HepG2 (cell line): ENCODE measurements around the gene CSDE1. TPM values are rescaled to one million over a fixed set of nuclear protein-coding genes. Genes with fewer than 3 reads are reported as not detected.

Experiments
- ATF7 ChIP-seq, 2 experiments: fragments of 450-650 bp in 1 of 2; sonication (generic) in 1 of 2; formaldehyde crosslinking in 1 of 2; IDR thresholded peaks; 2 replicates each; pipeline versions ENCODE4 v1.4.0 to v1.6.1; 2016 to 2020; ENCODE audit warnings: antibody characterized with exemption in 1 of 2, mild to moderate bottlenecking in 1 of 2, missing genetic modification reagents in 1 of 2
- BRD4 ChIP-seq: sonication (generic); formaldehyde crosslinking; IDR thresholded peaks from 2 replicates; pipeline ENCODE4 v1.4.0; 2020; ENCODE audit warnings: missing genetic modification reagents
- CAMTA2 ChIP-seq: sonication (generic); formaldehyde crosslinking; IDR thresholded peaks from 2 replicates; pipeline ENCODE4 v1.4.0; 2020; ENCODE audit warnings: mild to moderate bottlenecking, missing genetic modification reagents, borderline replicate concordance
- CBX1 ChIP-seq: IDR thresholded peaks from one replicate; pipeline ENCODE4 v1.6.1; 2016; ENCODE audit warnings: antibody characterized with exemption, low read depth
- CREB1 ChIP-seq, 2 experiments: fragments of 450-650 bp in 1 of 2; IDR thresholded peaks; 2 replicates each; pipeline ENCODE4 v1.6.1; 2016 to 2017; ENCODE audit warnings: control low read depth in 1 of 2, mild to moderate bottlenecking in 1 of 2, missing compliant biosample characterization in 1 of 2, missing genetic modification characterization in 1 of 2
- FOXA1 ChIP-seq, 2 experiments: fragments of 450-650 bp in 1 of 2; sonication (generic) in 1 of 2; formaldehyde crosslinking in 1 of 2; IDR thresholded peaks; 2 replicates each; pipeline versions ENCODE4 v1.4.0 to v1.6.1; 2016 to 2020; ENCODE audit warnings: missing genetic modification reagents in 1 of 2
- HNF4A ChIP-seq: sonication (generic); formaldehyde crosslinking; IDR thresholded peaks from 2 replicates; pipeline ENCODE4 v1.4.0; 2020; ENCODE audit warnings: missing genetic modification reagents
- NFATC3 ChIP-seq: sonication (generic); formaldehyde crosslinking; IDR thresholded peaks from 2 replicates; pipeline ENCODE4 v1.5.1; 2020; ENCODE audit warnings: mild to moderate bottlenecking, missing genetic modification reagents
- RORA ChIP-seq: sonication (generic); formaldehyde crosslinking; IDR thresholded peaks from 2 replicates; pipeline ENCODE4 v1.5.0; 2020; ENCODE audit warnings: mild to moderate bottlenecking, missing genetic modification reagents, moderate library complexity
- SMAD9 ChIP-seq: sonication (generic); formaldehyde crosslinking; IDR thresholded peaks from 2 replicates; pipeline ENCODE4 v1.5.1; 2020; ENCODE audit warnings: mild to moderate bottlenecking, missing genetic modification reagents
- TBL1XR1 ChIP-seq: fragments of 150-350 bp; IDR thresholded peaks from 2 replicates; pipeline ENCODE4 v1.6.1; 2014; ENCODE audit warnings: borderline replicate concordance, low read length; ENCODE audit not compliant: partially characterized antibody
- ZIK1 ChIP-seq: sonication (generic); formaldehyde crosslinking; IDR thresholded peaks from 2 replicates; pipeline ENCODE4 v1.5.0; 2020; ENCODE audit warnings: mild to moderate bottlenecking, low read depth, missing genetic modification reagents, borderline replicate concordance
- ZNF138 ChIP-seq: sonication (generic); formaldehyde crosslinking; IDR thresholded peaks from 2 replicates; pipeline ENCODE4 v1.5.0; 2020; ENCODE audit warnings: mild to moderate bottlenecking, low read depth, missing genetic modification reagents
- ZNF180 ChIP-seq: sonication (generic); formaldehyde crosslinking; IDR thresholded peaks from 2 replicates; pipeline ENCODE4 v1.4.0; 2020; ENCODE audit warnings: low read depth, missing genetic modification reagents, borderline replicate concordance
- ZNF235 ChIP-seq: sonication (generic); formaldehyde crosslinking; IDR thresholded peaks from 2 replicates; pipeline ENCODE4 v1.8.1; 2023; ENCODE audit warnings: mild to moderate bottlenecking, missing genetic modification reagents, borderline replicate concordance
- ZNF589 ChIP-seq: sonication (generic); formaldehyde crosslinking; conservative IDR thresholded peaks from 2 replicates; pipeline ENCODE4 v1.8.0; 2022; ENCODE audit warnings: mild to moderate bottlenecking, moderate library complexity, missing genetic modification reagents
- ZNF749 ChIP-seq: sonication (generic); formaldehyde crosslinking; IDR thresholded peaks from 2 replicates; pipeline ENCODE4 v1.8.0; 2022; ENCODE audit warnings: mild to moderate bottlenecking, missing genetic modification reagents, moderate library complexity, borderline replicate concordance
- polyA plus RNA-seq, 8 experiments: library from polyadenylated mRNA; depleted of rRNA in 3 of 8; stranded (reverse) in 7 of 8; unstranded in 1 of 8; fragments of >200 nt; fragmentation: Illumina TruSeq in 4 of 8; extraction: Trizol in 4 of 8; gene quantifications; 2 replicates each; pipeline versions ENCODE4 v1.2.1 to v1.2.3, GENCODE V29; 2011 to 2016; ENCODE audit warnings: low read depth in 4 of 8, missing spikeins in 1 of 8, mixed read lengths in 1 of 8; ENCODE audit not compliant: insufficient read depth in 1 of 8
- total RNA-seq, 5 experiments: library from RNA; depleted of rRNA; stranded (reverse); fragments of >200 nt; fragmentation: Illumina TruSeq; extraction: Trizol; gene quantifications; 2 replicates each; pipeline ENCODE4 v1.2.3, GENCODE V29; 2016; ENCODE audit warnings: low read depth in 1 of 5
- TF ChIP-seq, protein P1 (sequence below): sonication (generic); formaldehyde crosslinking; IDR thresholded peaks from 2 replicates; pipeline ENCODE4 v1.5.1; 2020; ENCODE audit warnings: missing genetic modification reagents, mild to moderate bottlenecking, borderline replicate concordance
- TF ChIP-seq, protein P2 (sequence below): sonication (generic); formaldehyde crosslinking; IDR thresholded peaks from 2 replicates; pipeline ENCODE4 v1.5.0; 2020; ENCODE audit warnings: mild to moderate bottlenecking, low read depth, missing genetic modification reagents, borderline replicate concordance
- TF ChIP-seq, protein P3 (sequence below): sonication (generic); formaldehyde crosslinking; IDR thresholded peaks from 2 replicates; pipeline ENCODE4 v1.8.1; 2023; ENCODE audit warnings: missing genetic modification reagents, mild to moderate bottlenecking, borderline replicate concordance
- TF ChIP-seq, protein P4 (sequence below): sonication (generic); formaldehyde crosslinking; conservative IDR thresholded peaks from 2 replicates; pipeline ENCODE4 v1.5.0; 2020; ENCODE audit warnings: missing genetic modification reagents
- TF ChIP-seq, protein P5 (sequence below): sonication (generic); formaldehyde crosslinking; IDR thresholded peaks from 2 replicates; pipeline ENCODE4 v1.4.0; 2020; ENCODE audit warnings: mild to moderate bottlenecking, missing genetic modification reagents

Gene CSDE1
- total and polyA plus RNA-seq, 2 of the 13 experiments (the other 11 are each of a cell fraction or from before 2014, with no cell fraction given), result 150 to 313 TPM

DNA sequence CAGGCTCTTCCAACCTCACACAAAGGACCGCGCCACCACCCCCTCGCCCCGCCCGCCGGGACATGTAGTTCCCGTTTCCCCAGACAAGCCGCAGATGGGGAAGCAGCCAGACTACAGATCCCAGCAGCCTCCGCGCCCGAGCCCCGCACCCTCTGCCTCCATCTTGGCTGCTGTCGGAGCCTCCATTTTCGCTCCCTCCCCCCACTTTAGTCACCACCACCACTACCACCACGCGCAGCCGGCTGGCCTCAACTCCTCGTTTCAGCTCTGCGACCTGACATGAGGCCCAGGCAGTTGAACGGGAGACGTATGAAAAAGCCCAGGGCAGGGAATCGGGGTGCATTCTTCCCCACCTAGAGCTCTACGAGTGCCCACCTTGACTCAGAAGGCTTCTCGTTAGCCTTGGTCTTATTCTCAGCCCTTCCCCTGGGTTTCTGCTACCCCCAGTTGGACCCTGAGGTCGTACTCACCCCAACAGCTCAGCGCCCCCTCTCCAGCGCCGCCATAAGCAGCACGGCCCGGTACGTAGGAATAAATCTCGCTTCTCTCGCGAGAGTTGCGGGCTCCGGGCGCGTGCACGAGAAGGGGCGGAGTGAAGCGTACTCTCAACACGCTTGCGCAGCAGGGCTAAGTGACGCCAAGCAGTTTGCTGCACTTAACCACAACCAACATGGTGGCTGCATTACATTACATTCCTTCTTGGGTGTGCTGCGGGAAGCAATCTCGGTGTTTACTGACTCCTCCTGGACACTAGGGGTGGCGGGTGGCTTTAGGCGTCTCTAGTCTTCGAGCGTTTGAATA, at the start of gene CSDE1 (continued):
- TF ChIP-seq TBL1XR1 (no peak), RORA (CRISPR knock-in tag) (no peak), CREB1 (IDR thresholded peaks at IDR 0.05) (peak; percentile 71), CREB1 (CRISPR knock-in tag; IDR thresholded peaks at IDR 0.05) (peak; percentile 87), ZNF749 (CRISPR knock-in tag) (peak; percentile 48; the same call in 1 of the 2 replicates), BRD4 (CRISPR knock-in tag) (peak; percentile 74), CAMTA2 (CRISPR knock-in tag) (0 out of 2 replicates have a peak, but pooled peaks have one; percentile 72), FOXA1 (IDR thresholded peaks at IDR 0.05) (no peak), FOXA1 (CRISPR knock-in tag; IDR thresholded peaks at IDR 0.05) (peak; percentile 71), ZNF235 (CRISPR knock-in tag) (peak; percentile 83; the same call in 1 of the 2 replicates), CBX1 (peak; percentile 55), SMAD9 (peak; percentile 87; the same call in 1 of the 2 replicates), ZIK1 (no peak), HNF4A (CRISPR knock-in tag) (no peak), ATF7 (IDR thresholded peaks at IDR 0.05) (no peak), ATF7 (CRISPR knock-in tag; IDR thresholded peaks at IDR 0.05) (no peak), ZNF589 (CRISPR knock-in tag) (0 out of 2 replicates have a peak, but pooled peaks have one; percentile 66), ZNF180 (CRISPR knock-in tag) (no peak), ZNF138 (no peak), NFATC3 (CRISPR knock-in tag) (peak; percentile 82; the same call in 1 of the 2 replicates)
- TF ChIP-seq, protein P1, sequence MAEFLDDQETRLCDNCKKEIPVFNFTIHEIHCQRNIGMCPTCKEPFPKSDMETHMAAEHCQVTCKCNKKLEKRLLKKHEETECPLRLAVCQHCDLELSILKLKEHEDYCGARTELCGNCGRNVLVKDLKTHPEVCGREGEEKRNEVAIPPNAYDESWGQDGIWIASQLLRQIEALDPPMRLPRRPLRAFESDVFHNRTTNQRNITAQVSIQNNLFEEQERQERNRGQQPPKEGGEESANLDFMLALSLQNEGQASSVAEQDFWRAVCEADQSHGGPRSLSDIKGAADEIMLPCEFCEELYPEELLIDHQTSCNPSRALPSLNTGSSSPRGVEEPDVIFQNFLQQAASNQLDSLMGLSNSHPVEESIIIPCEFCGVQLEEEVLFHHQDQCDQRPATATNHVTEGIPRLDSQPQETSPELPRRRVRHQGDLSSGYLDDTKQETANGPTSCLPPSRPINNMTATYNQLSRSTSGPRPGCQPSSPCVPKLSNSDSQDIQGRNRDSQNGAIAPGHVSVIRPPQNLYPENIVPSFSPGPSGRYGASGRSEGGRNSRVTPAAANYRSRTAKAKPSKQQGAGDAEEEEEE, result no peak
- TF ChIP-seq, protein P2, sequence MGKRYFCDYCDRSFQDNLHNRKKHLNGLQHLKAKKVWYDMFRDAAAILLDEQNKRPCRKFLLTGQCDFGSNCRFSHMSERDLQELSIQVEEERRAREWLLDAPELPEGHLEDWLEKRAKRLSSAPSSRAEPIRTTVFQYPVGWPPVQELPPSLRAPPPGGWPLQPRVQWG (CRISPR knock-in tag), result no peak
- TF ChIP-seq, protein P3, sequence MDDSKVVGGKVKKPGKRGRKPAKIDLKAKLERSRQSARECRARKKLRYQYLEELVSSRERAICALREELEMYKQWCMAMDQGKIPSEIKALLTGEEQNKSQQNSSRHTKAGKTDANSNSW (CRISPR knock-in tag), result peak; percentile 84; the same call in 1 of the 2 replicates
- TF ChIP-seq, protein P4, sequence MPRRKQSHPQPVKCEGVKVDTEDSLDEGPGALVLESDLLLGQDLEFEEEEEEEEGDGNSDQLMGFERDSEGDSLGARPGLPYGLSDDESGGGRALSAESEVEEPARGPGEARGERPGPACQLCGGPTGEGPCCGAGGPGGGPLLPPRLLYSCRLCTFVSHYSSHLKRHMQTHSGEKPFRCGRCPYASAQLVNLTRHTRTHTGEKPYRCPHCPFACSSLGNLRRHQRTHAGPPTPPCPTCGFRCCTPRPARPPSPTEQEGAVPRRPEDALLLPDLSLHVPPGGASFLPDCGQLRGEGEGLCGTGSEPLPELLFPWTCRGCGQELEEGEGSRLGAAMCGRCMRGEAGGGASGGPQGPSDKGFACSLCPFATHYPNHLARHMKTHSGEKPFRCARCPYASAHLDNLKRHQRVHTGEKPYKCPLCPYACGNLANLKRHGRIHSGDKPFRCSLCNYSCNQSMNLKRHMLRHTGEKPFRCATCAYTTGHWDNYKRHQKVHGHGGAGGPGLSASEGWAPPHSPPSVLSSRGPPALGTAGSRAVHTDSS (CRISPR knock-in tag), result no peak
- TF ChIP-seq, protein P5, sequence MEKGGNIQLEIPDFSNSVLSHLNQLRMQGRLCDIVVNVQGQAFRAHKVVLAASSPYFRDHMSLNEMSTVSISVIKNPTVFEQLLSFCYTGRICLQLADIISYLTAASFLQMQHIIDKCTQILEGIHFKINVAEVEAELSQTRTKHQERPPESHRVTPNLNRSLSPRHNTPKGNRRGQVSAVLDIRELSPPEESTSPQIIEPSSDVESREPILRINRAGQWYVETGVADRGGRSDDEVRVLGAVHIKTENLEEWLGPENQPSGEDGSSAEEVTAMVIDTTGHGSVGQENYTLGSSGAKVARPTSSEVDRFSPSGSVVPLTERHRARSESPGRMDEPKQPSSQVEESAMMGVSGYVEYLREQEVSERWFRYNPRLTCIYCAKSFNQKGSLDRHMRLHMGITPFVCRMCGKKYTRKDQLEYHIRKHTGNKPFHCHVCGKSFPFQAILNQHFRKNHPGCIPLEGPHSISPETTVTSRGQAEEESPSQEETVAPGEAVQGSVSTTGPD (CRISPR knock-in tag), result no peak
